Keratinocyte (primary cell): ENCODE data around the gene SPTBN4. TPM values are rescaled to one million over a fixed set of nuclear protein-coding genes. Genes with fewer than 3 reads are reported as not detected.

Experiments
- DNase-seq: peaks from one replicate; pipeline ENCODE4 v3.0.0-alpha.2; 2011; ENCODE audit warnings: low read depth, missing footprints, low spot score
- FAIRE-seq: peaks from 2 replicates; lab custom pipeline; 2011; peaks lifted over from hg19 to GRCh38; lab: Jason Lieb, UNC
- H2AFZ ChIP-seq: 2 replicates; pipeline ENCODE4 v1.6.0; 2012; ENCODE audit warnings: low read length, control low read depth, inconsistent platforms; ENCODE audit not compliant: control insufficient read depth
- H3K27ac ChIP-seq: 2 replicates; pipeline ENCODE4 v1.5.1; 2011; ENCODE audit warnings: low read length; ENCODE audit not compliant: control insufficient read depth, insufficient read depth
- H3K27me3 ChIP-seq: 3 replicates; pipeline ENCODE4 v1.6.0; 2011; ENCODE audit warnings: low read length; ENCODE audit not compliant: control insufficient read depth, insufficient read depth; ENCODE audit errors: extremely low read depth
- H3K36me3 ChIP-seq, 2 experiments: 2 replicates in 1 of 2; 3 replicates in 1 of 2; pipeline ENCODE4 v1.5.1; 2011; ENCODE audit warnings: low read length in 2 of 2, mild to moderate bottlenecking in 1 of 2; ENCODE audit not compliant: control insufficient read depth in 2 of 2, insufficient read depth in 2 of 2; ENCODE audit errors: extremely low read depth in 1 of 2
- H3K4me1 ChIP-seq: 3 replicates; pipeline ENCODE4 v1.5.1; 2011; ENCODE audit warnings: low read length; ENCODE audit not compliant: control insufficient read depth, insufficient read depth; ENCODE audit errors: extremely low read depth
- H3K4me2 ChIP-seq: 3 replicates; pipeline ENCODE4 v1.6.0; 2011; ENCODE audit warnings: low read depth, low read length; ENCODE audit not compliant: control insufficient read depth, insufficient read depth; ENCODE audit errors: extremely low read depth
- H3K4me3 ChIP-seq, 3 experiments: fragments of 200-600 bp in 1 of 3; sonication (generic) in 1 of 3; 2 replicates in 2 of 3; 3 replicates in 1 of 3; pipeline ENCODE4 v1.5.1; 2011 to 2016; ENCODE audit warnings: low read length in 3 of 3, mild to moderate bottlenecking in 3 of 3, control low read depth in 2 of 3, inconsistent platforms in 1 of 3, low read depth in 1 of 3, mixed read lengths in 1 of 3, mixed run types in 1 of 3, moderate library complexity in 1 of 3; ENCODE audit not compliant: control insufficient read depth in 2 of 3, insufficient read depth in 2 of 3; ENCODE audit errors: extremely low read depth in 1 of 3
- H3K79me2 ChIP-seq: 2 replicates; pipeline ENCODE4 v1.6.0; 2012; ENCODE audit warnings: low read length; ENCODE audit not compliant: control insufficient read depth, insufficient read depth
- H3K9ac ChIP-seq: 3 replicates; pipeline ENCODE4 v1.6.0; 2011; ENCODE audit warnings: low read length; ENCODE audit not compliant: control insufficient read depth, insufficient read depth; ENCODE audit errors: extremely low read depth
- H3K9me1 ChIP-seq: 3 replicates; pipeline ENCODE4 v1.6.0; 2011; ENCODE audit warnings: low read length; ENCODE audit not compliant: control insufficient read depth, insufficient read depth; ENCODE audit errors: extremely low read depth
- H3K9me3 ChIP-seq: 2 replicates; pipeline ENCODE4 v1.5.1; 2012; ENCODE audit warnings: low read depth, low read length; ENCODE audit not compliant: control insufficient read depth
- H4K20me1 ChIP-seq: 3 replicates; pipeline ENCODE4 v1.6.0; 2011; ENCODE audit warnings: low read length; ENCODE audit not compliant: control insufficient read depth, insufficient read depth; ENCODE audit errors: extremely low read depth
- EZH2 ChIP-seq: IDR thresholded peaks from one replicate; pipeline ENCODE4 v1.6.1; 2012; ENCODE audit warnings: inconsistent platforms, mild to moderate bottlenecking, low read length, moderate library complexity
- dilution Hi-C: fragments of 300-500 bp; cut with MboI; formaldehyde crosslinking; loops from one replicate; pipeline ENCODE4 v1.7.0; 2020; ENCODE audit warnings: low sequenced_read_pairs; ENCODE audit not compliant: extremely low pct_ligation_motif_present
- polyA plus RNA-seq, 5 experiments: library from polyadenylated mRNA; depleted of rRNA in 3 of 5; stranded (reverse) in 3 of 5; stranded (forward) in 1 of 5; unstranded in 1 of 5; fragments of >200 nt; gene quantifications; 1 replicate in 1 of 5; 2 replicates in 3 of 5; 3 replicates in 1 of 5; pipeline versions ENCODE4 v1.2.1 to v1.2.3, GENCODE V29; 2011 to 2012; ENCODE audit warnings: missing spikeins in 2 of 5, low read depth in 1 of 5, low replicate concordance in 1 of 5
- TF ChIP-seq, protein P1 (sequence below), 3 experiments: IDR thresholded peaks in 1 of 3; conservative IDR thresholded peaks in 1 of 3; optimal IDR thresholded peaks in 1 of 3; 2 replicates in 2 of 3; 3 replicates in 1 of 3; pipeline versions ENCODE3 to v1.5.1; 2011; ENCODE audit warnings: low read length in 3 of 3, mild to moderate bottlenecking in 3 of 3, moderate library complexity in 2 of 3, control low read depth in 1 of 3, inconsistent platforms in 1 of 3; ENCODE audit not compliant: insufficient read depth in 2 of 3; ENCODE audit errors: extremely low read depth in 1 of 3

Gene SPTBN4
- polyA plus RNA-seq, 1 donor (not counting 4 experiments of a cell fraction or from before 2014, with no cell fraction given), result 0.17 TPM

DNA sequence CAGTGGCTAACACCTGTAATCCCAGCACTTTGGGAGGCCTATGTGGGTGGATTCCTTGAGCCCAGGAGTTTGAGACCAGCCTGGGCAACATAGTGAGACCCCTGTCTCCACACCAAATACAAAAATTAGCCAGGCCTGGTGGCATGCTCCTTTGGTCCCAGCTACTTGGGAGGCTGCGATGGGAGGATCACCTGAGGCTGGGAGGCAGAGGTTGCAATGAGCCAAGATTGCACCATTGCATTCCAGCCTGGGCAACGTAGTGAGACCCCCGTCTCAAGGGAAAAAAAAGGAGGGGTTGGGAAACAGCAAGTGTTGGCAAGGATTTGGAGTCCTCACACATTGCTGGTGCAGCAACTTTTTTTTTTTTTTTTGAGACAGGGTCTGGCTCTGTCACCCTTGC, 19.2 kb downstream of the SPTBN4 start:
- Histone ChIP-seq H3K9me1 (no peaks in the 10 kb centered on the region), H3K9ac (no peak overlapping the region), H2AFZ (no peak overlapping the region), H3K4me2 (no peak overlapping the region), H3K36me3 (no peaks in the 10 kb centered on the region), H3K27me3 (no peaks in the 10 kb centered on the region), H3K4me1 (no peaks in the 10 kb centered on the region), H3K27ac (no peak overlapping the region), H3K4me3 (no peak overlapping the region), H3K79me2 (no peaks in the 10 kb centered on the region), H4K20me1 (no peaks in the 10 kb centered on the region), H3K9me3 (no peaks in the 10 kb centered on the region)
- DNase-seq (no peak), FAIRE-seq (no peak)
- TF ChIP-seq, protein P1, sequence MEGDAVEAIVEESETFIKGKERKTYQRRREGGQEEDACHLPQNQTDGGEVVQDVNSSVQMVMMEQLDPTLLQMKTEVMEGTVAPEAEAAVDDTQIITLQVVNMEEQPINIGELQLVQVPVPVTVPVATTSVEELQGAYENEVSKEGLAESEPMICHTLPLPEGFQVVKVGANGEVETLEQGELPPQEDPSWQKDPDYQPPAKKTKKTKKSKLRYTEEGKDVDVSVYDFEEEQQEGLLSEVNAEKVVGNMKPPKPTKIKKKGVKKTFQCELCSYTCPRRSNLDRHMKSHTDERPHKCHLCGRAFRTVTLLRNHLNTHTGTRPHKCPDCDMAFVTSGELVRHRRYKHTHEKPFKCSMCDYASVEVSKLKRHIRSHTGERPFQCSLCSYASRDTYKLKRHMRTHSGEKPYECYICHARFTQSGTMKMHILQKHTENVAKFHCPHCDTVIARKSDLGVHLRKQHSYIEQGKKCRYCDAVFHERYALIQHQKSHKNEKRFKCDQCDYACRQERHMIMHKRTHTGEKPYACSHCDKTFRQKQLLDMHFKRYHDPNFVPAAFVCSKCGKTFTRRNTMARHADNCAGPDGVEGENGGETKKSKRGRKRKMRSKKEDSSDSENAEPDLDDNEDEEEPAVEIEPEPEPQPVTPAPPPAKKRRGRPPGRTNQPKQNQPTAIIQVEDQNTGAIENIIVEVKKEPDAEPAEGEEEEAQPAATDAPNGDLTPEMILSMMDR (optimal IDR thresholded peaks at IDR 0.05 in 1 of 3, IDR thresholded peaks at IDR 0.05 in 1 of 3, conservative IDR thresholded peaks at IDR 0.05 in 1 of 3; ENCODE audit: extremely low read depth in 1 of 3, insufficient read depth in 2 of 3, low read length in 3 of 3), result no peak
- no peak for TF ChIP-seq EZH2
- dilution Hi-C loops, result no loop called here

DNA sequence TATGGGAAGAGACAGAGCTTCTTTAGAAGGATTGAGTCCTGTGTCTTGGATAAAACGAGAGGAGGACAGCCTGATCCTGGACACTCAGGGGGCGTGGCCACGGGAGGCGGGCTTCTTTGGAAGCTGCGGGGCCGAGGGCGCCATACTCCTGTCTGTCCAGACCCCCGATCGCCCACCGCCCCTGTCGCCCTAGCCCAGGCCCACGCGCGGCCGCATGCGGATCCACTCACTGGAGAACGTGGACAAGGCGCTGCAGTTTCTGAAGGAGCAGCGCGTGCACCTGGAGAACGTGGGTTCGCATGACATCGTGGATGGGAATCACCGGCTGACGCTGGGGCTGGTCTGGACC, 23.1 kb downstream of the SPTBN4 start:
- no peaks in the 10 kb centered on the region for H4K20me1 ChIP-seq
- no peak overlapping the region for H3K9ac ChIP-seq
- no peaks in the 10 kb centered on the region for H3K36me3 ChIP-seq
- H3K4me2 ChIP-seq, result no peak overlapping the region
- H3K79me2 ChIP-seq, result no peaks in the 10 kb centered on the region
- H2AFZ ChIP-seq, result no peak overlapping the region
- DNase-seq, result no peak
- no peaks in the 10 kb centered on the region for H3K9me3 ChIP-seq
- no peak overlapping the region for H3K27ac ChIP-seq
- no peaks in the 10 kb centered on the region for H3K4me1 ChIP-seq
- H3K4me3 ChIP-seq, result no peak overlapping the region
- TF ChIP-seq, protein P1 (optimal IDR thresholded peaks at IDR 0.05 in 1 of 3, IDR thresholded peaks at IDR 0.05 in 1 of 3, conservative IDR thresholded peaks at IDR 0.05 in 1 of 3; ENCODE audit: extremely low read depth in 1 of 3, insufficient read depth in 2 of 3, low read length in 3 of 3), result no peak
- no peak for TF ChIP-seq EZH2
- H3K27me3 ChIP-seq, result no peaks in the 10 kb centered on the region
- dilution Hi-C loops, result no loop called here
- FAIRE-seq, result no peak
- no peaks in the 10 kb centered on the region for H3K9me1 ChIP-seq
